Stimulated activated CD8-positive, alpha-beta memory T cell treated with anti-CD3 and anti-CD28 coated beads, Interleukin-4, amount 100 ng/mL, for 1 hour (primary cell): ENCODE results near the gene CLNK.
"Not testable (repeated sequence)": the region's sequence is repeated elsewhere in the genome, so short reads cannot be mapped to it uniquely, and the experiment has no call there.

Experiments
- DNase-seq, 2 donors: peaks; one replicate each; pipeline ENCODE4 v3.0.0-alpha.2; 2020; ENCODE audit warnings: low read depth in 2 of 2, low spot score in 1 of 2

Gene CLNK

DNA sequence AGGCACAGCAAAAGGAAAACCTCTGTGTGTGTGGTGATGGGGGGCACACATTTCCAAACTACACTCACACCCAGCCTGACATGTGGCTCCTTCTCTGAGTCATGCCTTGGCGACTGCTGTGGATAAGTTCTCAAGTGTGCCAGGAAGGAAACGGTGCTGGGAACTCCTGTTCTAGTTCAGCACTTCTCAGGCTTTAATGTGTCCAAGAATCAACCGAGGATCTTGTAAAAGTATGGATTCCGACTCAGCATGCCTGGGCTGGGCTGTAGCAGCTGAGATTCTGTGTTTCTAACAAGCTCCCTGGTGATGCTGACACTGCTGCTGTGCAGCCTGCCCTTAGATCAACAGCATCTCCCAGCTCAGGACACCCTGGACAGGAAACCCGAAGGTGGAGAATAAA is 20.2 kb downstream of the CLNK start:
- no peak for DNase-seq

DNA sequence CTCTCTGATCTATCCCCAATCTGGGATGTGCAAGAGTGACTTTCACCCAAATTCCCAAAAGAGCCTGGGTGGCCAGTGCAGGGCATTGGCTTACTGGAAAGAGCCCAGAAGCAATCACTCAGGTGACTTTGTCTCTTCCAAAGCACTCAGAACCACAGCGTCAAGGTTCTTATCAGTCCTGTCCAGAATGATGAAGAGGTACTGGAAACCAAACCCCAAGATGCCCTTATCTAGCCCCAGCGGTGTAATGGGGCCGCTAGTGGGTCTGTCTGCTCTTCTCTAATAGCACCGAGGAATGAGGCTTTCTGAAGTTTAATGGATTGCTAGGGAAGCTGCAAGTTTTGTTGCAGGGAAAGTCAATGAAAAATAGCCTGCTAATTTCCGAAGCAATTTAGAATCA is 21.6 kb downstream of the CLNK start:
- no peak for DNase-seq

DNA sequence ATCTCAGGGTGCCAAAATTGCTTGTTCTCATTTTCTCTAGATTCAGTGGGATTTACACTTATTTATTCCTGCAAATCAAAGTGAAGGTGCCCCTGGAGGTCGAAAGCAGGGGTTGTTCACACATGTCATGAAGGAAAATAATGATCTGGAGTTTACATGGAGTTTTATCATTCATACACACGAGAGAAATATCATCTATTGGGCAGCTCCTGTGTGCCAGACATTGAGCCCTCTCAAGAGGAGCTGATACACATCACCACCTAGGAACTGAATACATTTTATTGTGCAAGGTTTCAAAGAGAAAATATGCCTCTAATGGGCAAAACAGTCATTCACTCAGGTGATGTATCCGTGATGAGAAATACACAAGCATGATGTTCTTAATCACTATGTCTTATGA is 23.5 kb downstream of the CLNK start:
- DNase-seq = no peak

DNA sequence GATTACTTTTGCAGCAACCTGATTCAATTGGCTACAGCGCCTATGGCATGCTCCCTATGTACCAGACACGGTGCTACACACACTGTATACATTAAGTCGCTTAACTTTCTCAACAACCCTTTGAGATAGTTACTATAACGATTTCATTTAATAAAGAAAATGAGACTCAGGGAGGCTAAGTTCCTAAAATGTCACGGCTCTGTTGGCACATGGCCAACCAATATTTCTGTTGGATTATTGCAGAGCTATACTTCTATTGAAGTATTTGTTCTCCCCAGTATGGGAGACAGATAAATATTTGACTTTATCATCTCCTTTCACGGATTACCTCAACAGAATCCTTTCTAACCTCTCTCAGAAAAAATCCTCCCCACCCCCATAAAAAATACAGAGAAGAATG is 25.3 kb downstream of the CLNK start:
- no peak for DNase-seq

DNA sequence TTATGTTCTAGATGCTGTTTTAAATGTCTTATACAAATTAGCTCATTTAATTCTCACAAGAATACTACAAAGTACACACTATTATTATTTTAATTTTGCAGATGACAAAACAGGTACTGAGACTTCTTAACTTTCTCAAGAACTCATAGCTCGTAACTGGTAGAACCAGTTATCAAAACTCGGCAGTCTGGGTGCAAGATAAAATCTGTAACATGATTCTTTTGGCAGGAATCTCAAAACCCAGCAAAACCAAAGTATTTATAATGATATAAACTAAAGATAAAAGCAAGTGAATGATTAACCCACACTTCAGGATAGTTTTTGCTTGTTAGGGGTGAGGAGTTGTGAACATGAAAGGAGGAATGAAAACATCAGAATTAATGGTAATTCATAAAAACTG is 27.6 kb downstream of the CLNK start:
- DNase-seq = no peak

DNA sequence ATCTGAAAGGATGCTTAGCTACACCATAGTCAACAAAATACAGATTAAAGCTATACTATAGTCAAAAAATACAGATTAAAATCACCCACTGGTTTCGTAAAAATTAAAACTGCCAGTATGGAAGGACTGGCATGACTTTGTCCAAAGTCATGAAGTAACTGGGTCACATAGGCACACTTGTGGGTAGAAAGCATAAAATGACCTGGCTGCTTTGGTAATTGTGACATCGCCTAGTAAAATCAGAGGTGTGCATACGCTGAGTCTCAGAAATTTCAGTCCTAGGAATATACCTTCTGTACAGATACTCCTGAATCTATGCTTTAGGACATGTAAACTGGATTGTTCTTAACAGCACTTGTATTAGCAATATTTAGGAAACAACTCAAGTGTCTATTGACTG is 28.1 kb downstream of the CLNK start:
- DNase-seq = no peak

DNA sequence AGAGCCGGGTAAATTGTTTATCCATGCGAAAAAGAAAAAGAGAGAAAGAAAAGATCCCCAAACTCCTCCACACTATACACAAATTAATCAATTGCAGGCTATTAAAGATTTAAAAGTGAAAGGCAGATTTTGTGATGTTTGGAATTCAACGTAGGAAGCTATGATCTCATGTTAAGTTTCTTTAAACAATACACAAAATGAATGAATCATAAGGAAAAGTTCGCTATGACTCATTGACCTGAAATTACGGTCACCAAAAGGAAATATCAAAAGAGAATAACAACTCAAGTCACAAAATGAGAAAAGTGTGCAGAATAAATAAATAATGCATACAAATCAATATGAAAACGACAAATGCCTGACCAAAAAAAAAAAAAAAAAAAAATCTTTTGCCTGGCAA is 28.6 kb downstream of the CLNK start:
- no peak for DNase-seq

DNA sequence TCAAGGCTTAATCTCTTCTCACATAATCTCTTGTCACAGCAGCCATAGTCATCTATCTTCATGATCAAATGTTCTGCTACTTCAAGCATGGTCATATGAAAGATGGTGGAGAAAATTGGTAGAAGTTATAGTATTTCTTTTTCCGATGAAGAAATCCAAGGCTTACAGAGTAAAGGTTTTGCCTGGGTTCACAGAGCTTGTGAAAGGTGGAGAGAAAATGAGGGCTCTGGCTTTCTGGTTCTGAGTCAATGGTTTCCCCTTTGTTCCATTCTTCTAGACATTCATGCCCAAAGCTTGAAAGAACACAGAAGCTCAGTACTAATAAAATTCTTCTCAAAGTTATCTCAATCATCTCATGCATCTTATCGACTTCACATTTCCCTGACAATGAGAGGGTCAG is 36.1 kb downstream of the CLNK start:
- DNase-seq = no peak

DNA sequence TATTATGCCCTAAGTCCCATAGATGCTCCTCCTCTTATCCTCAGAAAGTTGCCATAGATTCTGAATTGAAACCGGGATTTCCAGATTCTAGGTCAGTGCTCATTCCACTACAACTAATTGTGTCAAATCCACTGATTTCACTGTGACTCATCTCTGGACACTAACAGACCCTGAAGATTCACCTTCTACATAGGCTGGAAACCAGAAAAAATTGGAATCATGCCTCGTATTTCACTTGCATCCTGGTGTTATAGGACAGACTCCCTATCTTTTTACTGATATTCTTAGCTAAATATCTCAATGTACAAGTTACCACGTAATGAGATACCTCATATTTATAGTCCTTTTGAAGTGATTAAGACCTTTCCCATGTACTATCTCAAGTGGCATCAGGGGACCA is 36.7 kb downstream of the CLNK start:
- no peak for DNase-seq

DNA sequence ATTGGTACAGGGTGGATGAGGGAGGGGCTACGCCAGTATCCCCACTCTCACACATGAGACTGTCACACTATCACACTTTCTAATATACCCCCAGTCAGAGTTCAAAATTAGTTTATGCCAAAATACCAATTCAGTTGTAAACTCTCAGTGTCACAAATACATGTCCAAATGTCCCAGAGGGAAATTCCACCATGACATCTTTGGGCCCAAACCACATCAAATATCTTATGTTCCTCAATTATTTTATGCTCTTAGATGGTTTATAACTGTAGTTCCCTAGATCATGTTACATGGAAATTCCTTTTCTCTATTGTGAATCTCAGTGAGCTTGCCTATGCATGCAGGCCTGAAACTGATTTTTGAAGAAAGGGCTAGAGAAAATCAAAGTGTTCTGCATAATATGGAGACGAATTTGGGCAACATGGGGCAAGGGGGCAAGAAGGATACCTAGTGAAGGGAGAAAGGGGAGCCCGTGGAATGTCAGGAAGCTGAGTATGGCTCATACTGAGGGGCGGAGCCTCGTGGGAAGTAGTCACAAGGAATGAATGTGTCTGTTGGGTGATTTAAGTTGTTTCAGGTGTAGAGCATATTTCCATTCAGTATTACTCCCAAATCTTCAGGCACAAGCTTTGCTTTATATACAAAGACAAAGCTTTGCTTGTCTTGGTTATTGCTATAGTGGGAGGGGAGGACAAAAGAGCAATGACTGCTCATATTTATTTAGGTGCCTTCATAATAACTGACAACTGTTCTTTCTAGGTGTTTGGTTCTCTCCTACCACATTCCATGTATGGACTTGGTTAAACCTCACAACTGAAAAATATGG is 40.8 kb downstream of the CLNK start:
- DNase-seq = no peak

DNA sequence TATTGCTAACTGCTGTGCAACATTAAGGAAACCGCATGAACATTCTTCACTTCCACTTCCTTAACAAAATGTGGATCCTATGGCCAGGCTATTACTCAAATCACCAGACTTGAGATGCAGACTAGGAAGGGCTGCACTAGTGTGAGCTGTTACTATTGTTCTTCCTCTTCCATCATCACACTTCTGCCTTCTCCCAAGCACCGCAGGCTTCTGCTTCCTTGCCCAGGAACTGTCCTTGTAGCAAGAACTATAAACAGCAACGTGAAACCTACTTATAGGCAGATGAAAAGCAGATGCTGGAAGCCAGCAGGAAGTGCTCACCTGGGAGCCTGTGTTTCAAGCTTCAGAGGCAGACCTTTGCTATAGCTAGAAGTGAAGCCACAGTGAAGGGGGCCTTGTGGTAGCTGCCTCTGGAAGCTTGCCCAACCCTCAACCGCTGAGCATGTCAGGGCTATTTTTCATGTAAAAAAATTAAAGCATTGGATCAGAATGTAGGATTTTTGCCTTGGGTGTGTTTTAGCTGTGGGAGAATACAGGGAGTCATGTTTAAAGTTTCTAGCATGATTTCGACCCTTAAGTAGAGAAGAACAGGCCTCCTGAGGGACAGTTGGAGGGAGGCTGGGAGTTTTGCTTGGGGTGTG is 43.9 kb downstream of the CLNK start:
- DNase-seq = no peak

DNA sequence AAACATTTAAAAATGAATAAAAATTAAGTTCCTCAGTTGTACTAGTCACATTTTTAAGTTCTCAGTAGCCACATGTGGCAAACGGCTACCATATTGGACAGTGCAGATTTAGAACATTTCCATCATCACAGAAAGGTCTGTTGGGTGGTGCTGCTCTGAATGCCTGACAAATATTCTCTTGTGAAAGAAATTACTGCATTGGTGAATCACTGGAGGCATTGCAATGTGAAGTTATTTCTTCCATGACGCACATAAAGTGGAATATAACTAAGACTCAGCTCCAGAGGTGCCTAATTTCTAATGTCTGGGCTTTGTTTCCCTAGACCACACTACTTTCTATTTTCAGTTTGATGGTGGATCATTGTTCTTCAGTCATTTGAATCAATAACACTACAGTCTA is 44.9 kb downstream of the CLNK start:
- no peak for DNase-seq

DNA sequence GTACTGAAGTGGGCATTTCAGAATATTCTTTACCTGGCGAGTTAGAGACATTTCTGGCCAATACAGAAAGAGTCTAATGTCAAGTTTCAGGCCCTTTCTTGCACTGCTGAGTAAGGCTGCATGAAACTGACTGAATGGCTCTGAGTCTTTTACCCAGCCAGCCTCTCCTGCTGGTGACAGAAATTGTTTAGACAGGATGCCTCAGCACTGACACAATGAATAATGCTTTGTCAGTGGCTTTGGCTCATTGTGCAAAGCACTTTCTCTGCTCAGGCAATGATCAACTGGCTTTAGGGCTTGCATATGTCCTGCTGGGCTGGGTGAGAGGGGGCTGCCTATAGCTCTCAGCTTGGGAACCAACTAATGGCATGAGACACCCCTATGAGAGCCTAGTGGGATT is 45.5 kb downstream of the CLNK start:
- DNase-seq = no peak

DNA sequence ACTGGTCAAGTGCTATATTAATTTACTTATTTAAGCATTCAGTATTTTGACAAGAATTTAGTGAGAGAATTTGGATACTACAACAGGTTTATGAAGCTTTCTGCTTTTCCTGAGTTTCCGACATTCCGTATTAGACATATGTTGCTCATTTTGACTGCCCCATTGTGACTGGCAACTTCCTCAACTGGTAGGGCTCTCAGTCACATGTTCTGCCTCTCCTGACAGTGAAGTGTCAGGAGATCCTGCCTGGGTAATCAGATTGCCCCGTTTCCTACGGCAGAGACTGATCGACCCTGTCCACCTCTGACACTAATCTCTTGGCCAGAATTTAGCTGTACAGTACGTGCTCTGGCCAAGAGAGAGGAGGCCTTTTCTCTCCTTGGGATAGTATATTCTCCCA is 49.5 kb downstream of the CLNK start:
- DNase-seq = no peak

DNA sequence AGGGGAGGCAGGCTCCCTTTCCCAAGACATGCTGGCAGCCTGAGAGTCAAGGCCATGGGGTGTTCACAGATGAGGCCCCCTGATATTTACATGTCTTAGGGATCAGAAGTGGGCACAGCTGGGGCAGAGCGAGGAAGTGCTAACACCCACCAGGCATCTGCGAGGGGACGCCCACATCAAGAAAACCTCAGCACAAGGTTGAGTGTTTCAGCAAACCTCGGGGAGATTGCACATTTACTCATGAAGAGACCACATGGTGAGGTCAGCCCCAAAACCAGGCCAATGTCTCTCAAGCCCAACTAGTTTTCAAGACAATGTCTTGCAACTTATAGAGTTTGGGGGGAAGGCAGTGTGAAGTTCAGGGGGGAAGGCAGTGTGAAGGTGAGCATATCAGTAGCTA is 55.2 kb downstream of the CLNK start:
- DNase-seq = no peak

DNA sequence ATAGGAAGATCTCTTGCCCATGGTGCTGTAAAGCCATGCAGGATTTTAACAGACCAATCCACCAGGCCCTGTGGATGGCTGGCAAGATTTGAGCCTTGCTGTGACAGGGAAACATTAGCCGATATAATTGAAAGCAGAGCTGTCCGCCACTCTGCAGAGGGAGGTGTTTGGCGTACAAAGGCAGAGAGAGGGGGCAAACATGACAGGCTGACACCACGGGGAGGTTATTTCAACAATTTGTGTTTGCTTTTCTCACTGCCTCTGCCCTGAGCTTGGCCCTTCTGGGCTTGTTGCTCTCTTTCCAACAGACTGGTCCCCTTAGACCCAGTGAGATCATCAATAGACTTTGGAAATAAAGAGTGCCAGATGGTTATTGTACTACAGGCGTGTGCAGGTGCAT is 59.4 kb downstream of the CLNK start:
- no peak for DNase-seq

DNA sequence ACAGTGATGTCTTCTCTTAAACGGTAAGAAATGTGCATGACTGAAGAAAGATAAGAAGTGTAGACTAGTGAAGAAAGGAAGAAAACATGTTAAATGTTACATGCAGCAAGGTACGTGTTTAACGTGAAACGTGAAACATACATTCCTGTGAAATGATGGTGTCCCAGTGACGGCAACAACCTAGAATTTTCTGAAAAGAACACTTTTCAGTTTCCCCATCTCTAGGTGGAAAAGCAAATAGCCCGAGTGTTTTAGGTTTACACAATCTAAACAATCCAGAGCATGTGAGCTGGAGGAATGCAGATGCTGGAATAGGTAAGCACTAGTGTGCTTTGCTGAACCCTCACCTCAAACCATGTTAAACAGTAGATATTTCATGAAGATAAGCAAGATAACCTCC is 60.7 kb downstream of the CLNK start:
- no peak for DNase-seq

DNA sequence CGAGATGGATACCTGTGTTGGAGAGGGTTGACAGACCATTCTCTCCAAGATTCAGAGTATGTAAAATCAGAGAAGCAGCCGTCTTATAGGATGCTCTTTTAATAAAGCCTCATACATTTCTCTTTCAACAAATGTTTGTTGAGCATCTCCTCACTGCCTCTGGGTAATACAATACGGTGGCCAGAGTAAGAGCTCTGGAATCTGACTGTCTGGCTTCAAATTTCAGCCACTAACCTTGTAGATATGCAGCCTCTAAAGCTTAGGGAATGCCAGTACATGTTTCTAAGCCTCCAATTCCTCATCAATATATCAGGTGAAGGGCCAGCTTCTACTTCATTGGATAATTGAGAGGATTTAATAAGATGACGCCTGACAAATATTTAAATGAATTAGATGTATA is 61.3 kb downstream of the CLNK start:
- no peak for DNase-seq

DNA sequence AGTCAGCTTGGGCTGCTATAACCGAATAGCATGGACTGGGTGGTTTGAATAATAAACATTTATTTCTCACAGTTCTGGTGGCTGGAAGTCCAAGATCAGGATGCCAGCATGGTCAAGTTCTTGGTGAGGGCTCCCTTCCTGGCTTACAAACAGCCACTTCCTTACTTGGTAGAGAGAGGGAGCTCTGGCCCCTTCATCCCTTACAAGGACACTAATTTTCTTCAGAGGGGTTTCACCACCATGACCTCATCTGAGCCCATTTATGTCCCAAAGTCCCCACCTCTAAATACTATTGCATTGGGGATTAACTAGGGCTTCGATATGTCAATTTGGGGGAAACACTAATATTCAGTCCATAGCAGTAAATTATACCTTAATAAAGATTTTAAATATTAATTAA is 61.8 kb downstream of the CLNK start:
- DNase-seq = no peak

DNA sequence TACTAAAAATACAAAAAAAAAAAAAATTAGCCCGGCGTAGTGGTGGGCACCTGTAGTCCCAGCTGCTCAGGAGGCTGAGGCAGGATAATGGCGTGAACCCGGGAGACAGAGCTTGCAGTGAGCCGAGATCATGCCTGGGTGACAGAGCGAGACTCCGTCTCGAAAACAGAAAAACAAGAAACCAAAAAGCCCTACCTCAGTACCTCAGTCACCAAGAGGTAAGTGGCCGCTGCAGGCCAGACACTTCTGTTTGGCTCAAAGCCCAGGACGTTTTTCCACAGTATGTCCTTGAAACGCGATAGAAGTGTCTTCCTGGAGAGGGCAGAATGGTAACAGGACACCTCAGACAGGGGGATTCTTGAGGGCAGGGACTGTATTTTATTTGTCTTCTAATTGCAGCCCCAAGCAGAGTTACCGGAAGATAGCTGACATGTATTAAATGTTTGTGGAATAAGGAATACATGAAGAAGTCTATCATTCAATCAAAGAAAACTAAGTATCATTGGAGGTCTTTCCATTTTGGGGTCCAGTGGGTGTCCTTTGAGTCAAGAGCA is 63.6 kb downstream of the CLNK start:
- no peak for DNase-seq

DNA sequence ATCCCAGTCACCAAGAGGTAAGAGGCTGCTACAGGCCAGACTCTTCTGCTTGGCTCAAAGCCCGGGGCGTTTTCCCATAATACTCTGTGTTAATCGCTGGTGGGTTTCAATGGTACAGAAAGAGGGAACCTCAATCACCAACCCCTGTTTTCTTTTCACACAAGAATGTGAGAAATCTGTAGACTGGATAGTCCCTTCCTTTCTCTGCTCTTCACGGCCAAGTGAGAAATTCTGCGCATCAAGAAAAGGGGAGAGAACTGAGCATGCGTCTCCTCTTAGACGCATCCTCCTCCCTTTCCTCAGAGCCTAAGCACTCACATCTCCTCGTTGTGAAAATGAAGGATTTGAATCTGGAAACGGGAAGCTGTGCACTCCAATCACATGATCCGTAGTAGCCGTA is 64.7 kb downstream of the CLNK start:
- no peak for DNase-seq

DNA sequence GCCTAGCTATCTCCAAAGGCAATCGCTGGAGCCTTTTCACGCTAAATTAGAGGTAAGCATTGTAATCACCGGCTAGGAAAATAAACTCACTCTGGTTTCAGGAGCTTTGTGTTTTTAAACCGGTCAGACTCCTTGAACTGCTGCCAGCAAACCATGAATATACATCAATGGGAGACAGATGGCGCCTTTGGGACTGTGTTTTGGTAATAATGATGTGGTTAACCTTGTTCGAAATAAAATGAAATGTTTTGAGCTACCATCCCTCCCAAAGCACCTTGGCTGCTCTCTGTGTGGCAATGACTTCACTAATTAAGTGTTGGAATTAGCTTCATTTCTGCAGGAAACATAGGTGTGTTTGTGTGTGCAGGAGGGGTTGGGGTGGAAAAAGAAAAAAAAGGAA is 65.3 kb downstream of the CLNK start:
- DNase-seq = no peak

DNA sequence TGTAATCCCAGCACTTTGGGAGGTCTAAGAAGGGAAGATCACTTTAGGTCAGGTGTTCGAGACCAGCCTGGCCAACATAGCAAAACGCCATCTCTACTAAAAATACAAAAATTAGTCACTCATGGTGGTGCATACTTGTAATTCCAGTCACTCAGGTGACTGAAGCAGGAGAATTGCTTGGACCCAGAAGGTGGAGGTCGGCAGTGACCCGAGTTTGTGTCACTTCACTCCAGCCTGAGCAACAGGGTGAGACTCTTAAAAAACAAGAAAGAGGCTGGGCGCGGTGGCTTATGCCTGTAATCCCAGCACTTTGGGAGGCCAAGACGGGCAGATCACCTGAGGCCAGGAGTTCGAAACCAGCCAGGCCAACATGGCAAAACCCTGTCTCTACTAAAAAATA is 69.6 kb downstream of the CLNK start:
- DNase-seq = not testable (repeated sequence)
